Endothelial cell of umbilical vein (primary cell): ENCODE measurements around the gene SERGEF. TPM values are rescaled to one million over a fixed set of nuclear protein-coding genes. Genes with fewer than 3 reads are reported as not detected.

Source experiments
- BruUV-seq: library from RNA; stranded (reverse); fragments of 400-500 nt; replicated peaks from 2 replicates; lab custom pipeline; 2021; lab: Mats Ljungman, UMichigan
- CTCF ChIA-PET: fragments of 300-600, 350-600 bp; sonication (Branson Sonifier 250); formaldehyde crosslinking; loops from one replicate; lab custom pipeline; 2021; ENCODE audit warnings: antibody characterized with exemption, inconsistent platforms; lab: Charles Lee
- POLR2A ChIA-PET: fragments of 300-600, 350-600 bp; sonication (Branson Sonifier 250); formaldehyde crosslinking; loops from one replicate; lab custom pipeline; 2021; ENCODE audit warnings: antibody characterized with exemption, inconsistent platforms; lab: Charles Lee
- DNase-seq: peaks from one replicate; pipeline ENCODE4 v3.0.0-alpha.2; 2011; ENCODE audit warnings: low read depth, low spot score
- FAIRE-seq: peaks from 2 replicates; lab custom pipeline; 2011; peaks lifted over from hg19 to GRCh38; lab: Jason Lieb, UNC
- H2AFZ ChIP-seq: 2 replicates; pipeline ENCODE4 v1.6.0; 2012; ENCODE audit warnings: low read depth, low read length, control low read depth, inconsistent platforms
- H3K27ac ChIP-seq: 2 replicates; pipeline ENCODE4 v1.5.1; 2011; ENCODE audit warnings: low read depth, mild to moderate bottlenecking, control low read depth, low read length, moderate library complexity; ENCODE audit not compliant: insufficient read depth
- H3K27me3 ChIP-seq, 2 experiments: 2 replicates each; pipeline versions ENCODE4 v1.6.0 to v1.6.1; 2011; ENCODE audit warnings: low read length in 2 of 2, mixed read lengths in 1 of 2; ENCODE audit not compliant: control insufficient read depth in 2 of 2, insufficient read depth in 2 of 2
- H3K36me3 ChIP-seq, 2 experiments: 2 replicates in 1 of 2; 3 replicates in 1 of 2; pipeline ENCODE4 v1.5.1; 2011; ENCODE audit warnings: low read length in 2 of 2, mild to moderate bottlenecking in 1 of 2, moderate library complexity in 1 of 2; ENCODE audit not compliant: control insufficient read depth in 2 of 2, insufficient read depth in 2 of 2; ENCODE audit errors: extremely low read depth in 1 of 2
- H3K4me1 ChIP-seq: 3 replicates; pipeline ENCODE4 v1.5.1; 2011; ENCODE audit warnings: mild to moderate bottlenecking, low read length; ENCODE audit not compliant: control insufficient read depth, insufficient read depth; ENCODE audit errors: extremely low read depth
- H3K4me2 ChIP-seq: 2 replicates; pipeline ENCODE4 v1.6.1; 2011; ENCODE audit warnings: low read length, control low read depth, mixed read lengths; ENCODE audit not compliant: insufficient read depth
- H3K4me3 ChIP-seq, 3 experiments: fragments of 200-600 bp in 1 of 3; sonication (generic), shearing (Covaris generic) in 1 of 3; replicated peaks in 1 of 3; 2 replicates each; pipeline ENCODE4 v1.5.1; 2011 to 2016; ENCODE audit warnings: control low read depth in 3 of 3, low read length in 3 of 3, mild to moderate bottlenecking in 2 of 3, inconsistent platforms in 1 of 3, low read depth in 1 of 3, moderate library complexity in 1 of 3; ENCODE audit not compliant: insufficient read depth in 1 of 3
- H3K79me2 ChIP-seq: 2 replicates; pipeline ENCODE4 v1.6.0; 2012; ENCODE audit warnings: low read length, inconsistent platforms; ENCODE audit not compliant: control insufficient read depth, insufficient read depth
- H3K9ac ChIP-seq: replicated peaks from 2 replicates; pipeline ENCODE3; 2011; ENCODE audit warnings: low read length, control low read depth; ENCODE audit not compliant: insufficient read depth; ENCODE audit errors: extremely low read depth
- H3K9me1 ChIP-seq: replicated peaks from 3 replicates; pipeline ENCODE4 v1.6.0; 2011; ENCODE audit warnings: mild to moderate bottlenecking, low read length; ENCODE audit not compliant: control insufficient read depth, insufficient read depth; ENCODE audit errors: extremely low read depth
- H3K9me3 ChIP-seq: replicated peaks from 2 replicates; pipeline ENCODE4 v1.5.1; 2012; ENCODE audit warnings: low read length, inconsistent platforms; ENCODE audit not compliant: control insufficient read depth, insufficient read depth
- H4K20me1 ChIP-seq: replicated peaks from 2 replicates; pipeline ENCODE3; 2011; ENCODE audit warnings: mild to moderate bottlenecking, low read length; ENCODE audit not compliant: control insufficient read depth, insufficient read depth; ENCODE audit errors: extremely low read depth
- EZH2 ChIP-seq: IDR thresholded peaks from 2 replicates; pipeline ENCODE4 v1.6.1; 2012; ENCODE audit warnings: borderline replicate concordance, low read depth, mild to moderate bottlenecking, moderate library complexity, low read length, inconsistent platforms; ENCODE audit not compliant: severe bottlenecking
- FOS ChIP-seq: IDR thresholded peaks from 2 replicates; pipeline ENCODE4 v1.6.1; 2011; ENCODE audit warnings: mild to moderate bottlenecking, low read length, moderate library complexity, borderline replicate concordance; ENCODE audit not compliant: insufficient read depth
- GATA2 ChIP-seq: IDR thresholded peaks from 2 replicates; pipeline ENCODE4 v1.7.0; 2011; ENCODE audit warnings: low read depth, mild to moderate bottlenecking, moderate library complexity, mixed read lengths, low read length; ENCODE audit not compliant: insufficient read length, insufficient read depth
- JUN ChIP-seq: IDR thresholded peaks from 2 replicates; pipeline ENCODE4 v1.6.1; 2011; ENCODE audit warnings: borderline replicate concordance, low read depth; ENCODE audit not compliant: insufficient read length, insufficient read depth
- MYC ChIP-seq: IDR thresholded peaks from one replicate; pipeline ENCODE4 v1.6.1; 2011; ENCODE audit warnings: mild to moderate bottlenecking, low read depth, low read length
- POLR2A ChIP-seq: IDR thresholded peaks from 2 replicates; pipeline ENCODE4 v1.6.1; 2012; ENCODE audit warnings: low read depth, mild to moderate bottlenecking, control low read depth, low read length
- POLR2AphosphoS5 ChIP-seq: IDR thresholded peaks from 2 replicates; pipeline ENCODE4 v1.6.1; 2012; ENCODE audit warnings: low read depth, mild to moderate bottlenecking, control low read depth, low read length, moderate library complexity; ENCODE audit not compliant: insufficient read depth
- dilution Hi-C: fragments of 300-500 bp; cut with MboI; formaldehyde crosslinking; loops from one replicate; pipeline ENCODE4 v1.15.0; 2019; ENCODE audit warnings: low sequenced_read_pairs; ENCODE audit not compliant: extremely low pct_ligation_motif_present
- intact Hi-C: fragments of 100-400 bp; cut with micrococcal nuclease; formaldehyde crosslinking; loops from one replicate; pipeline ENCODE4 v1.10.0; 2022
- polyA plus RNA-seq, 4 experiments: library from polyadenylated mRNA; depleted of rRNA in 3 of 4; stranded (reverse) in 3 of 4; unstranded in 1 of 4; fragments of >200 nt; gene quantifications; 2 replicates each; pipeline versions ENCODE4 v1.2.1 to v1.2.3, GENCODE V29; 2011 to 2012; ENCODE audit warnings: missing spikeins in 1 of 4
- total RNA-seq: library from RNA; stranded (reverse); gene quantifications from 2 replicates; pipeline ENCODE4 v1.2.3, GENCODE V29; 2021
- TF ChIP-seq, protein P1 (sequence below), 2 donors: IDR thresholded peaks; 1 replicate in 1 of 2; 2 replicates in 1 of 2; pipeline ENCODE4 v1.5.1; 2011; ENCODE audit warnings: low read length in 2 of 2, mild to moderate bottlenecking in 2 of 2, moderate library complexity in 2 of 2, control low read depth in 1 of 2, inconsistent platforms in 1 of 2, low read depth in 1 of 2; ENCODE audit not compliant: insufficient read depth in 1 of 2; ENCODE audit errors: extremely low read depth in 1 of 2
- TF ChIP-seq, protein P2 (sequence below): IDR thresholded peaks from 2 replicates; pipeline ENCODE4 v1.6.1; 2011; ENCODE audit not compliant: insufficient read depth, insufficient read length

SERGEF gene
- total and polyA plus RNA-seq, 2 donors (not counting 3 experiments of a cell fraction or from before 2014, with no cell fraction given): 8.7 to 16.7 TPM

DNA sequence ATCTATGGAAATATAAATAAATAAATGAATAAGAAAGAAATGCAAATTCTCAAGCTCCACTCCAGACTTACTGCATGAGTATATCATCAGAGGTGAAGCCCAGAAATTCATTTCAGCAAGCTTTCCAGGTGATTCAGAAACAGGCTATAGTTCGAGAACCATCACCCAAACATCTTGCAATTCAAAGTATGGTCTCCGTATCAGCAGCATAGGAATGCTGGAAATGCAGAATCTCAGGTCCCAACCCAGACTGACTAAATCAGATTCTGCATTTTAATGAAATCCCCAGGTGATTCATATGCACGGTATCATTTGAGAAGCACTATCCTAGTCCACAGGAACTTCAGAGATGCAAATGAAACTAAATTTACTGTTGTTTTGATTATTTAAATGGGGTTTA lies 95.3 kb downstream of the SERGEF start:
- FAIRE-seq: no peak
- no TSS peak for BruUV-seq
- Histone ChIP-seq H3K4me1 (no peaks in the 10 kb centered on the region), H2AFZ (no peak overlapping the region), H3K9me3 (no peaks in the 10 kb centered on the region), H3K4me2 (no peak overlapping the region), H3K36me3 (no peaks in the 10 kb centered on the region), H3K9me1 (no peaks in the 10 kb centered on the region), H3K27me3 (no peaks in the 10 kb centered on the region), H3K27ac (no peak overlapping the region), H3K79me2 (no peaks in the 10 kb centered on the region), H3K9ac (no peak overlapping the region), H4K20me1 (no peaks in the 10 kb centered on the region), H3K4me3 (no peak overlapping the region)
- TF ChIP-seq, protein P1, sequence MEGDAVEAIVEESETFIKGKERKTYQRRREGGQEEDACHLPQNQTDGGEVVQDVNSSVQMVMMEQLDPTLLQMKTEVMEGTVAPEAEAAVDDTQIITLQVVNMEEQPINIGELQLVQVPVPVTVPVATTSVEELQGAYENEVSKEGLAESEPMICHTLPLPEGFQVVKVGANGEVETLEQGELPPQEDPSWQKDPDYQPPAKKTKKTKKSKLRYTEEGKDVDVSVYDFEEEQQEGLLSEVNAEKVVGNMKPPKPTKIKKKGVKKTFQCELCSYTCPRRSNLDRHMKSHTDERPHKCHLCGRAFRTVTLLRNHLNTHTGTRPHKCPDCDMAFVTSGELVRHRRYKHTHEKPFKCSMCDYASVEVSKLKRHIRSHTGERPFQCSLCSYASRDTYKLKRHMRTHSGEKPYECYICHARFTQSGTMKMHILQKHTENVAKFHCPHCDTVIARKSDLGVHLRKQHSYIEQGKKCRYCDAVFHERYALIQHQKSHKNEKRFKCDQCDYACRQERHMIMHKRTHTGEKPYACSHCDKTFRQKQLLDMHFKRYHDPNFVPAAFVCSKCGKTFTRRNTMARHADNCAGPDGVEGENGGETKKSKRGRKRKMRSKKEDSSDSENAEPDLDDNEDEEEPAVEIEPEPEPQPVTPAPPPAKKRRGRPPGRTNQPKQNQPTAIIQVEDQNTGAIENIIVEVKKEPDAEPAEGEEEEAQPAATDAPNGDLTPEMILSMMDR (IDR thresholded peaks at IDR 0.05; ENCODE audit: extremely low read depth in 1 of 2, insufficient read depth in 1 of 2, low read depth in 1 of 2, low read length in 2 of 2): no peak
- no peak for TF ChIP-seq GATA2
- no peak for TF ChIP-seq MYC
- TF ChIP-seq EZH2: no peak
- TF ChIP-seq POLR2A: no peak
- intact Hi-C loops: no loop called here
- no peak for DNase-seq
- ChIA-PET POLR2A (no interaction called here), CTCF (no interaction called here)
- dilution Hi-C loops: no loop called here

DNA sequence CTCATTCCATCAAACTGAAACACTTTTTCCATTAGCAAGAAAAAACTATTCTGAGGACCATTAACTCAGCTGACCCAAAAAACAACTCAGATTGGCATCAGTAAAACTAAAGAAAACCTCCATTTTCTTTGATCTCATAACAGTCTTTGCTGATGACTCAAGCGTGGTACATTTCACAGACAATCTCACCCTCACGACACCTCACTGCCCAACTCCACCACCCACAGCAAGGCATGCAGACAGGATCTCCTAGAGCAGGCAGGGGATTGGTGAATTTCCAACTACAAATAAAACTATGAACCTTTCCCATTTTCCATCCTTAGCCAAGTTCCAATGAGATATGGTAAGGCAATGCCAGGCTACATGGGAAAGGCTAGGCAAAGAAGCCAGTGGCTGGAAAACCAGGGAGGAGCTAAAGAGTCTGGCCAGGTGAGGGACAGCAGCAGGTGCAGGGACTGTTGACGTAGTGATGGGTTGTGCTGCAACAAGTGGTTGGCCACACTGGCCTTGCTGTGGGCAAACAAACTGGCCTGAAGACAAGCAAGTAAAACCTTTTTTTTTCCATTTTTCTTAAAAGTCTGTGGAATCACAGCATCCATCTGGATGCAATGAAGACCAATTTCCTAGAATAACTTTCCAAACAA lies 97.2 kb downstream of the SERGEF start:
- no peaks in the 10 kb centered on the region for H3K9me3 ChIP-seq
- no peaks in the 10 kb centered on the region for H3K79me2 ChIP-seq
- intact Hi-C loops: no loop called here
- no peaks in the 10 kb centered on the region for H3K27me3 ChIP-seq
- H4K20me1 ChIP-seq: no peaks in the 10 kb centered on the region
- no peaks in the 10 kb centered on the region for H3K4me1 ChIP-seq
- FAIRE-seq (no peak), DNase-seq (no peak)
- dilution Hi-C loops: no loop called here
- no peak overlapping the region for H2AFZ ChIP-seq
- no peak overlapping the region for H3K27ac ChIP-seq
- no peak overlapping the region for H3K9ac ChIP-seq
- no peaks in the 10 kb centered on the region for H3K9me1 ChIP-seq
- BruUV-seq: no TSS peak
- ChIA-PET CTCF (no interaction called here), POLR2A (no interaction called here)
- no peak overlapping the region for H3K4me3 ChIP-seq
- TF ChIP-seq GATA2 (no peak), JUN (no peak), FOS (no peak), MYC (no peak), POLR2AphosphoS5 (no peak), POLR2A (no peak), EZH2 (no peak)
- TF ChIP-seq, protein P2, sequence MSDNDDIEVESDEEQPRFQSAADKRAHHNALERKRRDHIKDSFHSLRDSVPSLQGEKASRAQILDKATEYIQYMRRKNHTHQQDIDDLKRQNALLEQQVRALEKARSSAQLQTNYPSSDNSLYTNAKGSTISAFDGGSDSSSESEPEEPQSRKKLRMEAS: no peak
- TF ChIP-seq, protein P1 (IDR thresholded peaks at IDR 0.05; ENCODE audit: extremely low read depth in 1 of 2, insufficient read depth in 1 of 2, low read depth in 1 of 2, low read length in 2 of 2): no peak
- H3K36me3 ChIP-seq: no peaks in the 10 kb centered on the region
- H3K4me2 ChIP-seq: no peak overlapping the region
